WTC11 (cell line): ENCODE measurements around the gene BOLA2B.

Experiments used
- CTCF ChIP-seq: fragments of 200-600 bp; IDR thresholded peaks from 2 replicates; pipeline ENCODE4 v1.8.0; 2022; ENCODE audit warnings: antibody characterized with exemption
- JUN ChIP-seq: sonication (generic); formaldehyde crosslinking; IDR thresholded peaks from 2 replicates; pipeline ENCODE4 v1.8.0; 2023; ENCODE audit warnings: mild to moderate bottlenecking, missing genetic modification reagents
- NFE2L1 ChIP-seq: sonication (generic); formaldehyde crosslinking; IDR thresholded peaks from 2 replicates; pipeline ENCODE4 v1.8.1; 2023; ENCODE audit warnings: missing genetic modification reagents
- SP1 ChIP-seq: sonication (generic); formaldehyde crosslinking; conservative IDR thresholded peaks from 2 replicates; pipeline ENCODE4 v1.8.1; 2022; ENCODE audit warnings: missing genetic modification reagents
- TP53 ChIP-seq: sonication (generic); formaldehyde crosslinking; IDR thresholded peaks from 2 replicates; pipeline ENCODE4 v1.8.1; 2023; ENCODE audit warnings: mild to moderate bottlenecking, missing genetic modification reagents

- TF ChIP-seq CTCF (no peak), NFE2L1 (CRISPR knock-in tag) (no peak), JUN (CRISPR knock-in tag) (no peak), TP53 (CRISPR knock-in tag) (no peak), SP1 (no peak)
These were observed 44.1 kb downstream of the BOLA2B start for GRCh38 chr16:30149250-30149930.
